Panc1 (cell line): Measurements from ENCODE around the gene TGM5. TPM values are rescaled to one million over a fixed set of nuclear protein-coding genes. Genes with fewer than 3 reads are reported as not detected.
"Not testable (repeated sequence)": the region's sequence is repeated elsewhere in the genome, so short reads cannot be mapped to it uniquely, and the experiment has no call there.

Experiments
- ATAC-seq: fragments of 200-7000 bp; cut with Tn5 transposase; 2 replicates; pipeline ENCODE4 v1.9.1; 2020; ENCODE audit warnings: mild to moderate bottlenecking, moderate library complexity
- BruUV-seq: library from RNA; stranded (reverse); fragments of 400-500 nt; replicated peaks from 2 replicates; lab custom pipeline; 2021; lab: Mats Ljungman, UMichigan
- CTCF ChIA-PET: fragments of 300-600 bp; sonication (Branson Sonifier 250); formaldehyde crosslinking; loops from one replicate; lab custom pipeline; 2022; ENCODE audit warnings: antibody characterized with exemption; lab: Charles Lee
- POLR2A ChIA-PET: fragments of 300-600 bp; sonication (Branson Sonifier 250); formaldehyde crosslinking; loops from one replicate; lab custom pipeline; 2022; ENCODE audit warnings: antibody characterized with exemption; lab: Charles Lee
- DNase-seq: peaks from one replicate; pipeline ENCODE4 v3.0.0-alpha.2; 2010; ENCODE audit warnings: low read depth, low spot score
- H3K27ac ChIP-seq: 2 replicates; pipeline ENCODE4 v1.5.1; 2011; ENCODE audit warnings: mild to moderate bottlenecking, low read length, inconsistent platforms
- H3K27me3 ChIP-seq: fragments of 200-500 bp; sonication (Bioruptor generic); 2 replicates; pipeline ENCODE4 v1.6.0; 2014; ENCODE audit warnings: low read length, inconsistent platforms; ENCODE audit not compliant: control insufficient read depth, insufficient read depth
- H3K36me3 ChIP-seq: fragments of 200-500 bp; sonication (Bioruptor generic); 2 replicates; pipeline ENCODE4 v1.5.1; 2014; ENCODE audit warnings: inconsistent platforms, mild to moderate bottlenecking, low read length, moderate library complexity; ENCODE audit not compliant: control insufficient read depth, insufficient read depth
- H3K4me1 ChIP-seq: 2 replicates; pipeline ENCODE4 v1.5.1; 2011; ENCODE audit warnings: inconsistent platforms, mild to moderate bottlenecking, low read length, moderate library complexity; ENCODE audit not compliant: control insufficient read depth, insufficient read depth
- H3K4me3 ChIP-seq, 2 experiments: 2 replicates each; pipeline ENCODE4 v1.5.1; 2011 to 2012; ENCODE audit warnings: low read depth in 2 of 2, low read length in 2 of 2, mild to moderate bottlenecking in 2 of 2, inconsistent platforms in 1 of 2, moderate library complexity in 1 of 2
- H3K9me3 ChIP-seq: fragments of 200-500 bp; sonication (Bioruptor generic); 2 replicates; pipeline ENCODE4 v1.5.1; 2014; ENCODE audit warnings: low read depth, mild to moderate bottlenecking, inconsistent platforms, low read length, moderate library complexity; ENCODE audit not compliant: control insufficient read depth, insufficient read depth
- POLR2AphosphoS5 ChIP-seq: IDR thresholded peaks from 2 replicates; pipeline ENCODE4 v1.6.1; 2012; ENCODE audit warnings: mild to moderate bottlenecking, low read depth, low read length, moderate library complexity
- SIN3A ChIP-seq: IDR thresholded peaks from 2 replicates; pipeline ENCODE4 v1.6.1; 2012; ENCODE audit warnings: low read depth, mild to moderate bottlenecking, low read length, moderate library complexity, borderline replicate concordance; ENCODE audit not compliant: insufficient read depth
- TCF7L2 ChIP-seq: IDR thresholded peaks from 2 replicates; pipeline ENCODE4 v1.6.1; 2011; ENCODE audit warnings: mild to moderate bottlenecking, low read depth, low read length, inconsistent platforms
- in situ Hi-C: cut with HindIII; loops from 2 replicates; pipeline ENCODE4 v1.10.0; 2016; ENCODE audit warnings: low sequenced_read_pairs, low pct_unique_long_range_greater_than_20kb
- intact Hi-C: fragments of 100-400 bp; cut with micrococcal nuclease; formaldehyde crosslinking; loops from one replicate; pipeline ENCODE4 v1.10.0; 2022; ENCODE audit not compliant: unreplicated experiment
- total RNA-seq: library from RNA; stranded (reverse); gene quantifications from one replicate; pipeline ENCODE4 v1.2.1, GENCODE V29; 2021; ENCODE audit not compliant: unreplicated experiment
- TF ChIP-seq, protein P1 (sequence below), 2 experiments: IDR thresholded peaks; 2 replicates each; pipeline ENCODE4 v1.6.1; 2011 to 2012; ENCODE audit warnings: low read depth in 2 of 2, control low read depth in 1 of 2, low read length in 1 of 2, mild to moderate bottlenecking in 1 of 2, moderate library complexity in 1 of 2; ENCODE audit not compliant: insufficient read depth in 1 of 2
- TF ChIP-seq, protein P2 (sequence below): fragments of 450-650 bp; IDR thresholded peaks from 2 replicates; pipeline ENCODE4 v1.5.1; 2017; ENCODE audit warnings: mild to moderate bottlenecking

TGM5 gene
- total RNA-seq, 1 experiment from 2014 or later: not detected

DNA sequence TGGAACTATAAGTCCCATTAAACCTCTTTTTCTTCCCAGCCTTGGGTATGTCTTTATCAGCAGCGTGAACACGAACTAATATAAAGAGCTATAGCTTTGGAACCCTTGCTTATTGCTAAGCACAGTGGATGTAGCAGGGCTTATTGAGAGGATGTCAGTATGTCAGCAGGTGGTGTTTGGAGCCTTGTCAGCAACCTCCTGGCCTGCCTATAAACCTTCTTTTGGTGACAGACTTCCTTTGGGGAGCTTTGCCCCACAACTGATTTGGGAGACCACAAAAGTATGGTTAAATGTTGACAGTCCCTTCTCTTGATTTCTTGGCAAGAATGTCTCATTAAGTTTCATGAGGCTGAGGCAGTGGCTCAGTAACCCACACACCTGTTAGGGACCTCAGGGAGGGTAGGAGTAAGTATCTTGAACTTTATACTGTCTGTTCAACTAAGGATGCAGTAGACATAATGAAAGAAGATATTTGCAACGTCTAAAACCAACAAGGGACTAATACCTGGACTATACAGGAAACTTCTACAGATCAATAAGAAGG, 66.7 kb downstream of the TGM5 start:
- H3K4me3 ChIP-seq: no peak overlapping the region
- ChIA-PET POLR2A (no interaction called here), CTCF (no interaction called here)
- H3K9me3 ChIP-seq: no peaks in the 10 kb centered on the region
- DNase-seq (no peak), ATAC-seq (no peak)
- H3K27ac ChIP-seq: no peak overlapping the region
- in situ Hi-C loops (no loop called here), intact Hi-C loops (no loop called here)
- H3K36me3 ChIP-seq: peaks cover 2% of the 10 kb centered on the region; the same call in 1 of the 2 replicates
- TF ChIP-seq, protein P1, sequence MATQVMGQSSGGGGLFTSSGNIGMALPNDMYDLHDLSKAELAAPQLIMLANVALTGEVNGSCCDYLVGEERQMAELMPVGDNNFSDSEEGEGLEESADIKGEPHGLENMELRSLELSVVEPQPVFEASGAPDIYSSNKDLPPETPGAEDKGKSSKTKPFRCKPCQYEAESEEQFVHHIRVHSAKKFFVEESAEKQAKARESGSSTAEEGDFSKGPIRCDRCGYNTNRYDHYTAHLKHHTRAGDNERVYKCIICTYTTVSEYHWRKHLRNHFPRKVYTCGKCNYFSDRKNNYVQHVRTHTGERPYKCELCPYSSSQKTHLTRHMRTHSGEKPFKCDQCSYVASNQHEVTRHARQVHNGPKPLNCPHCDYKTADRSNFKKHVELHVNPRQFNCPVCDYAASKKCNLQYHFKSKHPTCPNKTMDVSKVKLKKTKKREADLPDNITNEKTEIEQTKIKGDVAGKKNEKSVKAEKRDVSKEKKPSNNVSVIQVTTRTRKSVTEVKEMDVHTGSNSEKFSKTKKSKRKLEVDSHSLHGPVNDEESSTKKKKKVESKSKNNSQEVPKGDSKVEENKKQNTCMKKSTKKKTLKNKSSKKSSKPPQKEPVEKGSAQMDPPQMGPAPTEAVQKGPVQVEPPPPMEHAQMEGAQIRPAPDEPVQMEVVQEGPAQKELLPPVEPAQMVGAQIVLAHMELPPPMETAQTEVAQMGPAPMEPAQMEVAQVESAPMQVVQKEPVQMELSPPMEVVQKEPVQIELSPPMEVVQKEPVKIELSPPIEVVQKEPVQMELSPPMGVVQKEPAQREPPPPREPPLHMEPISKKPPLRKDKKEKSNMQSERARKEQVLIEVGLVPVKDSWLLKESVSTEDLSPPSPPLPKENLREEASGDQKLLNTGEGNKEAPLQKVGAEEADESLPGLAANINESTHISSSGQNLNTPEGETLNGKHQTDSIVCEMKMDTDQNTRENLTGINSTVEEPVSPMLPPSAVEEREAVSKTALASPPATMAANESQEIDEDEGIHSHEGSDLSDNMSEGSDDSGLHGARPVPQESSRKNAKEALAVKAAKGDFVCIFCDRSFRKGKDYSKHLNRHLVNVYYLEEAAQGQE (IDR thresholded peaks at IDR 0.05; ENCODE audit: insufficient read depth in 1 of 2, low read depth in 2 of 2, low read length in 1 of 2): no peak
- TF ChIP-seq, protein P2, sequence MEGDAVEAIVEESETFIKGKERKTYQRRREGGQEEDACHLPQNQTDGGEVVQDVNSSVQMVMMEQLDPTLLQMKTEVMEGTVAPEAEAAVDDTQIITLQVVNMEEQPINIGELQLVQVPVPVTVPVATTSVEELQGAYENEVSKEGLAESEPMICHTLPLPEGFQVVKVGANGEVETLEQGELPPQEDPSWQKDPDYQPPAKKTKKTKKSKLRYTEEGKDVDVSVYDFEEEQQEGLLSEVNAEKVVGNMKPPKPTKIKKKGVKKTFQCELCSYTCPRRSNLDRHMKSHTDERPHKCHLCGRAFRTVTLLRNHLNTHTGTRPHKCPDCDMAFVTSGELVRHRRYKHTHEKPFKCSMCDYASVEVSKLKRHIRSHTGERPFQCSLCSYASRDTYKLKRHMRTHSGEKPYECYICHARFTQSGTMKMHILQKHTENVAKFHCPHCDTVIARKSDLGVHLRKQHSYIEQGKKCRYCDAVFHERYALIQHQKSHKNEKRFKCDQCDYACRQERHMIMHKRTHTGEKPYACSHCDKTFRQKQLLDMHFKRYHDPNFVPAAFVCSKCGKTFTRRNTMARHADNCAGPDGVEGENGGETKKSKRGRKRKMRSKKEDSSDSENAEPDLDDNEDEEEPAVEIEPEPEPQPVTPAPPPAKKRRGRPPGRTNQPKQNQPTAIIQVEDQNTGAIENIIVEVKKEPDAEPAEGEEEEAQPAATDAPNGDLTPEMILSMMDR: no peak
- TF ChIP-seq POLR2AphosphoS5 (no peak), SIN3A (no peak), TCF7L2 (no peak)
- BruUV-seq: no TSS peak
- H3K27me3 ChIP-seq: no peaks in the 10 kb centered on the region
- H3K4me1 ChIP-seq: no peaks in the 10 kb centered on the region

DNA sequence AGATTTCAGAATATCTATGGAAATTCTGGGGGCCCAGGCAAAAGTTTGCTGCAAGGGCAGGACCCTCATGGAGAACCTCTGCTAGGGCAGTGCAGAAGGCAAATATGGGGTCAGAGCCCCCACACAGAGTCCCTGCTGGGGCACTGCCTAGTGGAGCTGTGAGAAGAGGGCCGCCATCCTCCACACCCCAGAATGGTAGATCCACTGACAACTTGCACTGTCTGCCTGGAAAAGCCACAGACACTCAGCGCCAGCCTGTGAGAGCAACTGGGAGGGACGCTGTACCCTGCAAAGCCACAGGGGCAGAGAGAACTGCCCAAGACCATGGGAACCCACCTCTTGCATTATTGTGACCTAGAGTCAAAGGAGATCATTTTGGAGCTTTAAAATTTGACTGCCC, 67.7 kb downstream of the TGM5 start:
- CTCF ChIA-PET: no interaction called here
- Histone ChIP-seq H3K4me1 (no peaks in the 10 kb centered on the region), H3K27ac (no peak overlapping the region), H3K4me3 (no peak overlapping the region), H3K27me3 (no peaks in the 10 kb centered on the region), H3K9me3 (no peaks in the 10 kb centered on the region), H3K36me3 (peaks cover 8% of the 10 kb centered on the region; the same call in 1 of the 2 replicates)
- no TSS peak for BruUV-seq
- ATAC-seq (no peak), DNase-seq (no peak)
- in situ Hi-C loops: no loop called here
- POLR2A ChIA-PET: no interaction called here
- intact Hi-C loops: no loop called here
- no peak for TF ChIP-seq POLR2AphosphoS5
- TF ChIP-seq SIN3A: no peak
- no peak for TF ChIP-seq TCF7L2
- TF ChIP-seq, protein P1 (IDR thresholded peaks at IDR 0.05; ENCODE audit: insufficient read depth in 1 of 2, low read depth in 2 of 2, low read length in 1 of 2): no peak
- TF ChIP-seq, protein P2: no peak

DNA sequence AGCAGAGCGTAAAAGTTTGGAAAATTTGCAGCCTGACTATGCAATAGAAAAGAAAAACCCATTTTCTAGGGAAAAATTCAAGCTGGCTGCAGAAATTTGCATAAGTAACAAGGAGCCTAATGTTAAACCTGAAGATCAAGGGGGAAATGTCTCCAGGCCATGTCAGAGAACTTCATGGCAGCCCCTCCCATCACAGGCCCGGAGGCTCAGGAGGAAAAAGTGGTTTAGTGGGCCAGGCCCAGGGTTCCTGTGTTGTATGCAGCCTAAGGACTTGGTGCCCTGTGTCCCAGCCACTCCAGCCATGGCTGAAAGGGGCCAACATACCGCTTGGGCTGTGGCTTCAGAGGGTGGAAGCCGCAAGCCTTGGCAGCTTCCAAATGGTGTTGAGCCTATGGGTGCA, 68.2 kb downstream of the TGM5 start:
- H3K4me3 ChIP-seq, H3K27me3 ChIP-seq, CTCF ChIA-PET, H3K9me3 ChIP-seq, ATAC-seq, H3K36me3 ChIP-seq, intact Hi-C loops, in situ Hi-C loops, POLR2A ChIA-PET, DNase-seq, H3K27ac ChIP-seq, H3K4me1 ChIP-seq, BruUV-seq: not testable (repeated sequence)

DNA sequence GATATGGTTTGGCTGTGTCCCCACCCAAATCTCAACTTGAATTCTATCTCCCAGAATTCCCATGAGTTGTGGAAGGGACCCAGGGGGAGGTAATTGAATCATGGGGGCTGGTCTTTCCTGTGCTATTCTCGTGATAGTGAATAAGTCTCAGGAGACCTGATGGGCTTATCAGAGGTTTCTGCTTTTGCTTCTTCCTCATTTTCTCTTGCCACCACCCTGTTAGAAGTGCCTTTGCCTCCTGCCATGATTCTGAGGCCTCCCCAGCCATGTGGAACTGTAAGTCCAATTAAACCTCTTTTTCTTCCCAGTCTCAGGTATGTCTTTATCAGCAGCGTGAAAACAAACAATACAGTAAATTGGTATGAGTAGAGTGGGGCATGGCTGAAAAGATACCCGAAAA, 69.0 kb downstream of the TGM5 start:
- H3K36me3 ChIP-seq, H3K27ac ChIP-seq, BruUV-seq, H3K27me3 ChIP-seq, in situ Hi-C loops, intact Hi-C loops, H3K4me1 ChIP-seq, H3K9me3 ChIP-seq, CTCF ChIA-PET, ATAC-seq, DNase-seq, POLR2A ChIA-PET, H3K4me3 ChIP-seq: not testable (repeated sequence)
